ENCODE measurements around the gene SPATA31C2. TPM values are rescaled to one million over a fixed set of nuclear protein-coding genes. Genes with fewer than 3 reads are reported as not detected.

SPATA31C2 gene
- total RNA-seq, 1 experiment from 2014 or later = 0.04 TPM

GRCh38 chr9:88186495-88187110, 48.3 kb upstream of the SPATA31C2 start:
- ChIA-PET POLR2A (no interaction called here), CTCF (no interaction called here)
- TF ChIP-seq JAZF1 (CRISPR knock-in tag; IDR thresholded peaks at IDR 0.05) = no peak
- TF ChIP-seq KAT7 (CRISPR knock-in tag; IDR thresholded peaks at IDR 0.05; ENCODE audit: borderline replicate concordance) = no peak
- no peak for TF ChIP-seq MLX (CRISPR knock-in tag; IDR thresholded peaks at IDR 0.05)
- no peak for TF ChIP-seq ATF3 (CRISPR knock-in tag; conservative IDR thresholded peaks at IDR 0.05)
- TF ChIP-seq CTCF (IDR thresholded peaks at IDR 0.05) = no peak
- no peak for TF ChIP-seq ZNF423 (CRISPR knock-in tag; IDR thresholded peaks at IDR 0.05)
- no peak for TF ChIP-seq HMGXB4 (CRISPR knock-in tag; IDR thresholded peaks at IDR 0.05)
- Mint-ChIP-seq H3K4me1 (no peaks in the 10 kb centered on the region), H3K27ac (no peak overlapping the region), H3K4me3 (no peak overlapping the region), H3K9me3 (no peaks in the 10 kb centered on the region), H3K36me3 (no peaks in the 10 kb centered on the region), H3K27me3 (ENCODE audit: low read depth) (peaks cover 3% of the 10 kb centered on the region)
- ATAC-seq (no peak), DNase-seq (ENCODE audit: low spot score) (no peak)

GRCh38 chr9:88184976-88185375, 46.7 kb upstream of the SPATA31C2 start:
- no peak overlapping the region for H3K27ac Mint-ChIP-seq
- ChIA-PET POLR2A (no interaction called here), CTCF (no interaction called here)
- H3K9me3 Mint-ChIP-seq = no peaks in the 10 kb centered on the region
- H3K27me3 Mint-ChIP-seq (ENCODE audit: low read depth) = peaks cover 3% of the 10 kb centered on the region; the same call in 1 of the 2 replicates
- no peaks in the 10 kb centered on the region for H3K4me1 Mint-ChIP-seq
- ATAC-seq (peak; percentile 67), DNase-seq (ENCODE audit: low spot score) (no peak)
- TF ChIP-seq PREB (CRISPR knock-in tag; IDR thresholded peaks at IDR 0.05; ENCODE audit: borderline replicate concordance) = no peak
- no peak for TF ChIP-seq NFE2L1 (CRISPR knock-in tag; IDR thresholded peaks at IDR 0.05)
- TF ChIP-seq E2F5 (CRISPR knock-in tag; IDR thresholded peaks at IDR 0.05) = no peak
- TF ChIP-seq NFYB (CRISPR knock-in tag; conservative IDR thresholded peaks at IDR 0.05; ENCODE audit: low read depth) = peak; percentile 53
- no peak overlapping the region for H3K4me3 Mint-ChIP-seq
- no peaks in the 10 kb centered on the region for H3K36me3 Mint-ChIP-seq

GRCh38 chr9:88183798-88184495, 45.7 kb upstream of the SPATA31C2 start:
- ChIA-PET POLR2A (no interaction called here), CTCF (no interaction called here)
- no peak for DNase-seq (ENCODE audit: low spot score)
- Mint-ChIP-seq H3K4me1 (no peaks in the 10 kb centered on the region), H3K27ac (no peak overlapping the region), H3K36me3 (no peaks in the 10 kb centered on the region), H3K9me3 (no peaks in the 10 kb centered on the region), H3K27me3 (ENCODE audit: low read depth) (peaks cover 3% of the 10 kb centered on the region; the same call in 1 of the 2 replicates), H3K4me3 (no peak overlapping the region)
- ATAC-seq = no peak
- TF ChIP-seq CREB1 (CRISPR knock-in tag; IDR thresholded peaks at IDR 0.05) (no peak), ZNF532 (CRISPR knock-in tag; IDR thresholded peaks at IDR 0.05; ENCODE audit: borderline replicate concordance) (no peak), MYBL2 (CRISPR knock-in tag; IDR thresholded peaks at IDR 0.05) (no peak), KAT7 (CRISPR knock-in tag; IDR thresholded peaks at IDR 0.05; ENCODE audit: borderline replicate concordance) (no peak), FOXP4 (CRISPR knock-in tag; IDR thresholded peaks at IDR 0.05) (no peak)

All from WTC11 (cell line).